Sigmoid colon (tissue), 4 donors: ENCODE measurements around the gene CBX6.

ENCODE experiments used
- EP300 ChIP-seq, 4 donors: sonication (generic); formaldehyde crosslinking; IDR thresholded peaks; one replicate each; pipeline ENCODE4 v1.6.1; 2017; ENCODE audit warnings: antibody characterized with exemption in 4 of 4
- POLR2A ChIP-seq, 2 donors: fragments of 450-650 bp; IDR thresholded peaks; one replicate each; pipeline ENCODE4 v1.6.1; 2016; ENCODE audit warnings: antibody characterized with exemption in 2 of 2, mild to moderate bottlenecking in 2 of 2, moderate library complexity in 2 of 2
- POLR2AphosphoS5 ChIP-seq, 4 donors: sonication (generic); formaldehyde crosslinking; IDR thresholded peaks; one replicate each; pipeline ENCODE4 v1.6.1; 2017; ENCODE audit warnings: antibody characterized with exemption in 4 of 4
- TF ChIP-seq, protein P1 (sequence below), 4 experiments: fragments of 450-650 bp in 3 of 4; fragments of 200-600 bp in 1 of 4; IDR thresholded peaks; one replicate each; pipeline ENCODE4 v1.5.1; 2016 to 2019; ENCODE audit warnings: antibody characterized with exemption in 4 of 4, mild to moderate bottlenecking in 3 of 4, moderate library complexity in 2 of 4

- TF ChIP-seq, protein P1, sequence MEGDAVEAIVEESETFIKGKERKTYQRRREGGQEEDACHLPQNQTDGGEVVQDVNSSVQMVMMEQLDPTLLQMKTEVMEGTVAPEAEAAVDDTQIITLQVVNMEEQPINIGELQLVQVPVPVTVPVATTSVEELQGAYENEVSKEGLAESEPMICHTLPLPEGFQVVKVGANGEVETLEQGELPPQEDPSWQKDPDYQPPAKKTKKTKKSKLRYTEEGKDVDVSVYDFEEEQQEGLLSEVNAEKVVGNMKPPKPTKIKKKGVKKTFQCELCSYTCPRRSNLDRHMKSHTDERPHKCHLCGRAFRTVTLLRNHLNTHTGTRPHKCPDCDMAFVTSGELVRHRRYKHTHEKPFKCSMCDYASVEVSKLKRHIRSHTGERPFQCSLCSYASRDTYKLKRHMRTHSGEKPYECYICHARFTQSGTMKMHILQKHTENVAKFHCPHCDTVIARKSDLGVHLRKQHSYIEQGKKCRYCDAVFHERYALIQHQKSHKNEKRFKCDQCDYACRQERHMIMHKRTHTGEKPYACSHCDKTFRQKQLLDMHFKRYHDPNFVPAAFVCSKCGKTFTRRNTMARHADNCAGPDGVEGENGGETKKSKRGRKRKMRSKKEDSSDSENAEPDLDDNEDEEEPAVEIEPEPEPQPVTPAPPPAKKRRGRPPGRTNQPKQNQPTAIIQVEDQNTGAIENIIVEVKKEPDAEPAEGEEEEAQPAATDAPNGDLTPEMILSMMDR (IDR thresholded peaks at IDR 0.05) = no peak
- no peak for TF ChIP-seq POLR2A (IDR thresholded peaks at IDR 0.05)
- TF ChIP-seq POLR2AphosphoS5 (IDR thresholded peaks at IDR 0.05) = no peak
- TF ChIP-seq EP300 (IDR thresholded peaks at IDR 0.05) = no peak
Observed at GRCh38 chr22:38864361-38865191, 7.4 kb downstream of the CBX6 start.
